Cerebellar nuclear complex (tissue), 1 donor: Measurements from ENCODE around the gene WNT9A.

Source experiments
- DNase-seq, 2 experiments: peaks; one replicate each; lab custom pipeline; 2025; lab: John Stamatoyannopoulos, UW

Gene WNT9A

DNA sequence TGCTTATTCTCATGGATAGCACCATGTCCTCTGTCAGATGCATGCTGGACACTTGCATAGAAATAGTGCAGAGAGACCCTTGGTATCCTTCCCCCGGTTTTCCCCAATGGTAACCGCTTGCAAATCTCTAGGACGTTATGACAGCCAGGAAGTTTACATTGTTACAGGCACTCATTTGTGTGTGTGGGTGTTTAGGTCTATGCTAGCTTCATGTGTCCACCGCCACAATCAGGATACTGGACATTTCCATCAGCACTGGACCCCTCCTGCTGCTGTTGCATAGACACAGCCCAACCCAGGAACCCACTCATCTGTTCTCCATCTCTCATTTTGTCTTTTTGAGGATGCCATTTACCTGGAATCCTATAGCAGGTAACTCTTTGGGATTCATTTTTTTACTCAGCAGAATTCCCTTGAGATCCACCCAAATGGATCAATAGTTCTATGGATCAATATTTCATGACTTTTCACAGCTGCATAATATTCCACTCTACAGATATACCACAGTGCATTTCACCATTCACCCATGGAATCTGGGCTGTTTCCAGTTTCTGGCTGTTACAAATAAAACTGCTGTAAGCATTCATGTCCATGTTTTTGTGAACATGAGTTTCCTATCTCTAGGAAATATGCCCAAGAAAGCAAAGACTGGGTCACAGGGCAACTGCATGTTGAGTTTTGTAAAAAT is 6.6 kb upstream of the WNT9A start:
- DNase-seq: no peak

DNA sequence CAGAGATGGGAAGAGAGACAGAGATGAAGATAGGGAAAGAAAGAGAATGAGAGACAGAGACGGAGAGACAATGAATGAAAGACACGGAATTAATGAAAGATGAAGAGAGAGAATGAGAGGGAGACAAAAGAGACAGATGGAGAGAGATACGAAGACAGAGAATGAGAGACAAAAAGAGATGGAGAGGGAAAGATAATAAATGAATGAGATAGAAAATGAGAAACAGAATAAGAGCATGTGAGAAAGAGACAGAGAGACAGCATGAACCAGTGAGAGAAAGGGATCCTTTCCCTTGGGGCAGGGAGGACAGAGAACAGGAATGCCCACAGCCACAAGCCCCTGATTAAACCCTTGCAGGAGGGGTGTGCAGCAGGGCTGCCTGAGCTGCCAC is 5.3 kb upstream of the WNT9A start:
- DNase-seq: no peak

GRCh38 chr1:227952374-227953021 is 4.8 kb upstream of the WNT9A start:
- no peak for DNase-seq

GRCh38 chr1:227951624-227952373 is 4.1 kb upstream of the WNT9A start:
- DNase-seq: no peak

DNA sequence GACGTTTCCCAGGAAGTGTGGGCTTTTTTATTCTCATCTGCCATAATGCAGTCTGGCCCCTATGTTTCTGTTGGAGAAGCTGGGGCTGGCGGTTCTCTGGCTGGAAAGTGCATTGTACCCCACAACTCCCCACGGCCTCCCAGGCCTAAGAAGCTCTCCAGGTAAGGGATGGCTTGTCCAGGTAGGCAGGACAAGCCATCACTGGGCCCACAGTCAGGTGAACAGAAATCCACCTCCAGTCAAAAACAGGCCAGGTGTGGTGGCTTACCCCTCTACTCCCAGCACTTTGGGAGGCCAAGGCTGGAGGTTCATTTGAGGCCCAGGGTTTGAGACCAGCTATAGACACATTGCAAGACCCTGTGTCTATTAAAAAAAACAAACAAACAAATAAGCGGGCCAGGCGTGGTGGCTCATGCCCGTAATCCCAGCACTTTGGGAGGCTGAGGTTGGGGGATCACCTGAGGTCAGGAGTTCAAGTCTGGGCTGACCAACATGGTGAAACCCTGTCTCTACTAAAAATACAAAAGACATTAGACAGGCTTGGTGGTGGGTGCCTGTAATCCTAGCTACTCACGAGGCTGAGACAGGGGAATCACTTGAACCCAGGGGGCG is 3.1 kb upstream of the WNT9A start:
- no peak for DNase-seq

- DNase-seq: no peak
Observed at GRCh38 chr1:227949954-227950734, 2.4 kb upstream of the WNT9A start.

- DNase-seq: no peak
Observed at GRCh38 chr1:227949341-227949921, 1.7 kb upstream of the WNT9A start.

DNA sequence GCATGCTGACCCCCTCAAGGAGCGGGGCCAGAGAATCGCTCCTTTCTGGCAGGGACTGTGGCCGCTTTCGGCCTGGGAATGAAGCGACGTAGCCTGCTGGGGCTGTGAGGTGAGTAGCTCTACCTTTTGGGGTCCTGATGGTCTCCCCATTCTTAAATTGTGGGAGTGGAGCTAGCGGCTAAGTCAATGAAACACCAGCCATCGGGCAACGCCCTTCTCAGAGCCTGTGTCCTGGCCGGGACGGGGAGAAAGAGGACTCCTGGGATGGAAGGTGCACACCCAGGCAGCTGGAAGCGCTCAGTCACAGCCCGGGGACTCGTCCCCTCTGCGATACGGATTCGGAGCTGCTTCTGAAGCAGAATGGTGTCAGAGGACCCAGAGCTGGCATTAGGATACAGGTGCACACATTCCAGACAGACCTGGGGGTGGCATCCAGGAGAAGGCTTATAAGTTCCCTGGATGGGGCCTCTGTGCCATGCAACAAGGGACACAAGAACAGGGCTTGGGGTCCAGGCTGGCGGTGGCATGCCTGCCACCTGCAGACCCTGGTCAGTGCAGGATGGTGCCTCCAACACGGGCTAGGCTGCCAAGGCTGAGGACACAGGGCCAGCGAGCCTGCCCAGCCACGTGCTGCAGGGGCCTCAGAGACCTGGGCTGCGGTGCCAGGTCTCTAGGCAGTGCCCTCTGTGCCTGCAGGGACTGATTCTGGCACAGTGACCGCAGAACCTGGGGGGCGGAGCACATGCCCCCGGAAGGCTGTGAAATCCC is 945 bp upstream of the WNT9A start:
- peak in 1 of 2 experiments; percentile 6 for DNase-seq

GRCh38 chr1:227947386-227947675 is 401 bp downstream of the WNT9A start:
- DNase-seq: no peak

DNA sequence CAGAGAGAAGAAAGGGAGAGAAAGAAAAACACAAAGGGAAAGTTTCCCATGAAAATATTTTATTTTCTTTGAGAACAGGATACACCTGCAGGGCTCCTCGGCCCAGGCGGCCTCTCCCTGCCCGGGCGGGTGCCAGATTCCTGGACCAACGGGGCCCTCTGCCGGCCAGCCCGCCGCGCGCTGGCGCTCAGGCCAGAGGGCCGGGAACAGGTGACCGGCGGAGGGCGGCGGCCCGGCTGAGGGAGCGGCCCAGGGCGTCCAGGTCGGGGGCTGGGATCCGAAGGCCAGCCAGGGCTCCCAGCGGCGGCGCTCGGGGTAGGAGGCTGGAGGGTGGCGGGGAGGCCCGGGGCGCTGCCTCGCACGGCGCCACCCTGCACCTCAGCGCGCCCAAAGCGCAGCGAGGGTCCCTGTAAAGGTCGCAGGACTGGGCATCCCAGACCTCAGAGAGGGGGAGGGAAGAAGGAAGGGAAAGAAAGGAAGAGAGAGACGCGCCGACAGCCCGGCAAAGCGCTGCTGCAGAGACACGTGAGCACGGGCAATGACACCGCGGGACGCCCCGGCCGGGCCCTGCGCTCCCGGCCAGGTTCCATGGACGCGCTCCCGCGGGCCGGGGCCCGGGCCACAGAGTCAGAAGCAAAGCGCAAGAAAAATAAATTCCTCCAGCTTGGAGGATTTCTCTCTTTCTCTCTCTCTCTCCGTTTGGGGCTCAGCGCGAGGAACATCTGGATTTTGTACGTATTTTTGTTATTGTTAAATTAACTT is 927 bp downstream of the WNT9A start:
- DNase-seq: no peak

DNA sequence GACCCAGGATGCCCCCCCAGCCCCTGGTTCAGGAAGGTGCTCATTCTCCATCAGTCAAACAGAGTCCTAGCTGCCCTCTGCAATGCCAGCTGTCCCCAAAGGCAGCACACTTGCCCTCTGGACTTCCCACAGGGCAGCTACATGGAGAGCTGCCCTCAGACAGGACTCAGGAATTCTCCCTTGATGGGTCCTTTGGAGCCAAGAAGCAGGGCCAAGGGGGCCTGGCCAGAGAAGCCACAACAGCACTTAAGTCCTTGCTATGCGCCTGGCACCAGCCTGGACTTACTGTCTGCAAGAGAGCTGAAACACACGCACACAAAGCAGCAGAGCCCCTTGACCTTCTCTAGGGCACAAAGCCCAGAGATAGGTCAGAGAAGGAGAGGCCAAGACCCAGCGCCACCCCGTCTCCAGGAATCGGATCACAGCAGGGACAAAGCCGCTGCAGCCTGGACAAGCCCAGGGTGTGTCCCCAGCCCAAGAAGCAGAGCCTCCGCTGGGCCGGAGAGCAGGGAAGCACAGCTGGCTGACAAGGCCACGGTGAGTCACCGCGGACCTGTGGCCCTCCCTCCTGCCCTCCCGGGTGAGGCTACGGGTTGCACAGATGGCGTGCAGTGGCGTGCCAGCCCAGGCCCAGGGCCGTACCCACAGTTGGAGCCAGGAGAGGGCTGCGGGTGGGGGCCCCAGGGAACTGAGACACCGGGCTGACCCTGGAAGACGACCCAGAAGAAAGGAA is 1.7 kb downstream of the WNT9A start:
- DNase-seq: no peak

DNA sequence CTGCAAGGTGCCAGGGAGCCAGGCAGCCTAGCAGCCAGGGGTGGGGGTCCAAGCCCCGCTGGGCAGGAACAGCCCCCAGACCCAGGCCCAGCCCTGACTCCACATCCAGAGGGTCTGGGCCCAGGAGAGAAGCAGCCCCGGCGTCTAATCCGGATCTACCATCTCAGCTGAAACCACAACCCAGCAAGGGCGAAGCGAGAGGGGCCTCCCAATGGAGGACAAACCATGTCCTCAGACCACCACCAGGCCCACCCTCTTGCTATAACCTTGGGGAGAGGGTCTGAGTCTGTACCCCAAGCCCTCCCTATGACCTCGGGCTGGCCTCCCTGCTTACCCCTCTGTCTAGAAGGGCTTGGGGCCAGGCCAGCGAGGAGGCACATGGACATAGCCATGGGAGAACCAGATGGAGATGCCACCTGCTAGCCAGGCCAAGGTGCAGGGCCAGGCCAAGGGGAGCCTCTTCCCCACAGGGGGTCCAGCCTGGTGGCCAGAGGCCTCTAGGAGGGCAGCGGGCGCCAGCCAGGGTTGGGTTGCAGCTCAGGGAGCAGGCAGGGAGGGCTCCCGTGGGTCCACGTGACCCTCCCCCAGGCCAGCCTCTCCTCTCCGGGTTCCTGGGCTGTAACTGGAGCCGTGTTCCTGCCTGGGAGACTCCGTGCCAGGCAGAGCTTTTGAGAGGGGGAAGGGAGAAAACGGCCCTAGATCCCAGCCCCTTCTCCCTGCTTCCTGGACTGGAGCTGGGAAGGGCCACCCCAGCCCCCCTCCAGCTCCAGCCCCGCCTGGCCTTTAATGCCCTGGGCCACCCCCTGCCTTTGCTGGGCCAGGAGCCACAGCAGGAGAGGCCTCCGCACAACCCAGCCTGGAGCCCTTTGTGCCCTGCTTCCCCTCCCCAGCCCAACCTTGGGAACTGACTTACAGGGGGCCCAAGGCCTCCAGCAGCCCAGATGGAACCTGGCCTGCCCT is 2.5 kb downstream of the WNT9A start:
- no peak for DNase-seq

DNA sequence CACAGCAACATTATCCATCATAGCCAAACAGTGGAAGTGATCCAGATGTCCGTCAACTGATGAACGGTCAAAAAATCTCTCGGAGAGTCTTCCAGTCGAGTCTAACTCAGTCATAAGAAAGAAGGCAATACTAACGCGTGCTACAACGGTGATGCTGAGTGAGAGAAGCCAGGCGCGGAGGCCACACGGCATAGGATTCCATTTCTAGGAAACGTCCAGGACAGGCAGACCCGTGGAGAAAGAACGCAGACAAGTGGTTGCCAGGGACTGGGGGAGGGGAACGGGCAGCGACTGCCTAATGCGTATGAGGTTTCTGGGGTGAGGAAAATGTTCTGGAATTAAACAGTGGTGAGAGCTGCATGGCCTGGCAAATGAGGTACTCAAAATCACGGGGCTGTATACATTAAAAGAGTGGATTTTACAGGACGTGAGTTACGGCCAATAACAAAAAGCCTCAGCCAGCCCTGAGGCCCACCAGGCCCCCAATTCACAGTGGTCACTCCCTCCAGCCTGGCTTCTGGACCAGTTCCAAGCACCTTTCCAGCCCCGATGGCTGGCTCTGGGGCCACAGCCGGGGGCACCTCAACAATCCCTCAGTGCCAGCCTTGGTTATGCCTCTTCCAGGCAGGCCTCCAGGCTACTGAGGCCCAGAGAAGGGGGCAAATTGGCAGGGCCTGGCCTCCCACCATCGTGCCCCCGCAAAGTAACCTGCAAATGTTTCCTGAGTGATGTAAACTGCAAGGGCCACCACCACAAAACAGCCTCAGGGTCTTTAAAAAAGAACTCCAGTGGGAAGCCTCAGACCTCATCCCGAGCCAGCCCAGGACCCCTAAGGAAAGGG is 3.4 kb downstream of the WNT9A start:
- DNase-seq: no peak

- DNase-seq: no peak
Observed at GRCh38 chr1:227943381-227944089, 4.2 kb downstream of the WNT9A start.

DNA sequence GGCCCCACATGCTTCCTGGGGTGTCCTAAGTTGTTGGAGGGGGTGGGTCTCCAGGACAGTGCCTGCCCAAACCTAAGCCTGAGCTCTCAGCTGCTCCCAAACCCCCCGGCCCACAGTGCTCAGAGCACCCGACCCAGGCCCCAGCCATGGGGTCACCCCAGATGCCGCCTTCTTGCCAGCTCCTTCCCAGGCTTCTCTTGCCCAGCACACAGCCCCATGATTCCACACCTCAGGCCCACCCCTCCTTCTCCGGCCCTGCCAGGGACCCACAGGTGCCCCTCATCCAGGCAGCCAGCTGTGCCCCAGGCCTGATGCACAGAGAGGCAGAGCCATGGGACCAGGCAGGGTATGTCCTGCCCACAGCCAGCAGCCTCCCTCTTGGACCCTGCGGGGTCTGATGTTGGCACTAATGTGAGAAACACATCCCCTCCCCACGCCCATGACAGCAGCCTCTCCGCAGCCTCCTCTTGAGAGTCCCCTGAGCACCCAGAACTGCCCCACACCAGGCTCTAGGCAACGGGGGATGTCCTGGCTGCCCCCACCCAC is 4.9 kb downstream of the WNT9A start:
- no peak for DNase-seq

DNA sequence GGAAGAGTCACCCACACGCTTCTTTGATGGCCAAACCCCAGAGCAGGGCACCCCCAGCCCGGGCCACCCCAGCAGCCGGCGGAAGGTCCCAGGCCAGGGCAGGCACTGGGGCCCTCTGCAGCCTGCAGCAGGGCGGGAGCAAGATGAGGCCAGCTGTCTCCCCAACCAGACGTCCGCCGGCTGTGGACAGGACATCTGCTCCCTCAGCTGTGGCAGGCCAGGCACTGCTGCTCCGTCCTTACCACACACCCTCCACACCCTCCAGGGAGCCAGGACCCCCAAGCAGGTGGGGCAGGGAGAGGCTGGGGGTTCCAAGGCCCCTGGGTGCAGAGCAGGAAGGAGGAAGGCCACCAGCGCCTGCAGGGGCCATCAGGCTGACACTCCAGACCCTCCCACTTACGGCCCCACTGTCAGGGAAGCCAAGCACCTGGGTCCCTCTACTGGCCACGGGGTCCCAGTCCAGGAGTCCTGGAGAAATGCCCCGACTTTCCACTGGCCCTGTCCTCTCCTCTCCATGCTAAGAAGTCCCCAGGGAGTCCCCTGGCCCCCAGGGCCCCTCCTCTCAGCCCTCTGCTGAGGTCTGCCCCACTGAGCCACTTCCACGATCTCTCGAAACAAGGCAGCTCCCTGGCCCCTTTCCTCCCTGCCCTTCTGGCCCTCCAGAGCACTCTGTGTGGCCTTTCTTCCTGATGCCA is 5.6 kb downstream of the WNT9A start:
- DNase-seq: no peak
